ENCODE data around the gene IER5L. TPM values are rescaled to one million over a fixed set of nuclear protein-coding genes. Genes with fewer than 3 reads are reported as not detected.

IER5L gene
- total and polyA plus RNA-seq, 4 donors, result 12.6 to 31.5 (median 24.1) TPM

- no peaks in the 10 kb centered on the region for H3K27me3 ChIP-seq (ENCODE audit: control insufficient read depth in 3 of 3, insufficient read depth in 3 of 3, low read length in 2 of 3)
- ATAC-seq (ENCODE audit: insufficient read depth, low FRiP score) (no peak), DNase-seq (no peak)
- no peak for TF ChIP-seq CTCF (IDR thresholded peaks at IDR 0.05; ENCODE audit: control extremely low read depth, extremely low read depth)
- peaks cover 0 to 18% (median 6%) of the 10 kb centered on the region in 5 donors for H3K4me1 ChIP-seq (ENCODE audit: control insufficient read depth in 5 of 5, insufficient read depth in 5 of 5, low read length in 5 of 5)
- no peaks in the 10 kb centered on the region for H3K9me3 ChIP-seq (ENCODE audit: control insufficient read depth in 4 of 4, insufficient read depth in 3 of 4, low read length in 3 of 4)
- H3K9ac ChIP-seq (ENCODE audit: insufficient read depth in 1 of 2, low read length in 2 of 2), result peak overlapping the region in 1 of 2 donors; percentile 17
- no peak overlapping the region for H3K27ac ChIP-seq (ENCODE audit: low read depth in 1 of 2, low read length in 1 of 2)
- 83 to 85% methylated on average over 7 of the region's 7 CpGs for WGBS, 2 donors
- no peak overlapping the region for H3K4me3 ChIP-seq
- H3K36me3 ChIP-seq (ENCODE audit: control insufficient read depth in 4 of 4, insufficient read depth in 4 of 4, low read length in 4 of 4), result no peaks in the 10 kb centered on the region
Observed at GRCh38 chr9:129184219-129184524, 6.1 kb upstream of the IER5L start.

GRCh38 chr9:129183495-129184218 is 5.6 kb upstream of the IER5L start:
- ATAC-seq (ENCODE audit: insufficient read depth, low FRiP score) (no peak), DNase-seq (peak; percentile 55 to 80 (median 58))
- no peaks in the 10 kb centered on the region for H3K36me3 ChIP-seq (ENCODE audit: control insufficient read depth in 4 of 4, insufficient read depth in 4 of 4, low read length in 4 of 4)
- no peaks in the 10 kb centered on the region for H3K27me3 ChIP-seq (ENCODE audit: control insufficient read depth in 3 of 3, insufficient read depth in 3 of 3, low read length in 2 of 3)
- no peaks in the 10 kb centered on the region for H3K9me3 ChIP-seq (ENCODE audit: control insufficient read depth in 4 of 4, insufficient read depth in 3 of 4, low read length in 3 of 4)
- no peak overlapping the region for H3K4me3 ChIP-seq
- TF ChIP-seq CTCF (IDR thresholded peaks at IDR 0.05; ENCODE audit: control extremely low read depth, extremely low read depth), result no peak
- H3K4me1 ChIP-seq (ENCODE audit: control insufficient read depth in 5 of 5, insufficient read depth in 5 of 5, low read length in 5 of 5), result peaks cover 0 to 23% (median 6%) of the 10 kb centered on the region in 5 donors
- 65% methylated on average over 6 of the region's 6 CpGs for WGBS, 2 donors
- H3K9ac ChIP-seq (ENCODE audit: insufficient read depth in 1 of 2, low read length in 2 of 2), result peak overlapping the region in 1 of 2 donors; percentile 17
- H3K27ac ChIP-seq (ENCODE audit: low read depth in 1 of 2, low read length in 1 of 2), result no peak overlapping the region

GRCh38 chr9:129182625-129183494 is 4.8 kb upstream of the IER5L start:
- ATAC-seq (ENCODE audit: insufficient read depth, low FRiP score), result no peak
- 76 to 85% methylated on average over 19 to 20 of the region's 20 CpGs for WGBS, 2 donors

More at GRCh38 chr9:129182625-129183494, 4.8 kb upstream of the IER5L start:
- Histone ChIP-seq H3K4me1 (ENCODE audit: control insufficient read depth in 5 of 5, insufficient read depth in 5 of 5, low read length in 5 of 5) (peaks cover 0 to 27% (median 6%) of the 10 kb centered on the region in 5 donors), H3K27me3 (ENCODE audit: control insufficient read depth in 3 of 3, insufficient read depth in 3 of 3, low read length in 2 of 3) (no peaks in the 10 kb centered on the region), H3K4me3 (no peak overlapping the region), H3K9ac (ENCODE audit: insufficient read depth in 1 of 2, low read length in 2 of 2) (no peak overlapping the region), H3K27ac (ENCODE audit: low read depth in 1 of 2, low read length in 1 of 2) (peak overlapping the region in 1 of 2 donors; percentile 6), H3K36me3 (ENCODE audit: control insufficient read depth in 4 of 4, insufficient read depth in 4 of 4, low read length in 4 of 4) (peaks cover 0 to under 1% (median 0%) of the 10 kb centered on the region in 4 donors), H3K9me3 (ENCODE audit: control insufficient read depth in 4 of 4, insufficient read depth in 3 of 4, low read length in 3 of 4) (no peaks in the 10 kb centered on the region)
- TF ChIP-seq CTCF (IDR thresholded peaks at IDR 0.05; ENCODE audit: control extremely low read depth, extremely low read depth), result no peak
- peak in 1 of 3 donors; percentile 32 for DNase-seq
